Measurements from ENCODE around the gene SLC35E2B.
"Not testable (repeated sequence)": the region's sequence is repeated elsewhere in the genome, so short reads cannot be mapped to it uniquely, and the experiment has no call there.

Gene SLC35E2B

DNA sequence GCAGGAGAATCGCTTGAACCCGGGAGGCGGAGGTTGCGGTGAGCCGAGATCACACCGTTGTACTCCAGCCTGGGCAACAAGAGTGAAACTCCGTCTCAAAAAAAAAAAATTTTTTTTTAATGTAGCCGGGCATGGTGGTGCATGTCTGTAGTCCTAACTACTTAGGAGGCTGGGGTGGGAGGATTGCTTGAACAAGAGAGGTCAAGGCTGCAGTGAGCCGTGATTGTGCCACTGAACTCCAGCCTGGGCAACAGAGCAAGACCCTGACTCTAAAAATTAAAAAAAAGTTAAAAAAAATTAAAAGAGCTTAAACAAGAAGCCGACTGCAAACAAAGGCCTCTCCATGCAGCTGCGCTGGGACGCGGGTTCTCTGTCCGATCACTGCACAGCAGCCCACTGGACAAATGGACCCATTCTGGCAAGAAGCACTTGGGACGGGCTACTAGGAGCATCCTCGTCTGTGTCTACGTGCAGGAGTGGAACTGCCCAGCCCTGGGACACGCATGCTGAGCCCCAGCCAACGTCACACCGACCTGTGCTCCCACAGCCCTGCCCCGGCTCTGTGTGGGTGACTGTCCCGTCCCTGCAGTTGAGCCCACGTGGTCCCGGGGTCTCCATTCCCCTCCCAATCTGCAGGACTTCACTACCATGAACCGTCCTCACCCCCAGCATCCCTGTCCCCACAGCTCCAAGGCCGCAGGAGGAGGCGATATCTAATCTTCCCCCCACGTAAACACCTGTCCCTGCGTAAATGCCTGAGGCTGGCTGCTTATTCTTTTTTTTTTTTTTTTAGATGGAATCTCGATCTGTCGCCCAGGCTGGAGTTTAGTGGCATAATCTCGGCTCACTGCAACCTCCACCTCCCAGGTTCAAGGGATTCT lies 12.3 kb downstream of the SLC35E2B start:
- DNase-seq (ENCODE audit: extremely low read depth, low read depth) = no peak
- H3K4me3 ChIP-seq (replicated peaks; ENCODE audit: low read depth, low read length) = no peak overlapping the region
- TF ChIP-seq, protein P1, sequence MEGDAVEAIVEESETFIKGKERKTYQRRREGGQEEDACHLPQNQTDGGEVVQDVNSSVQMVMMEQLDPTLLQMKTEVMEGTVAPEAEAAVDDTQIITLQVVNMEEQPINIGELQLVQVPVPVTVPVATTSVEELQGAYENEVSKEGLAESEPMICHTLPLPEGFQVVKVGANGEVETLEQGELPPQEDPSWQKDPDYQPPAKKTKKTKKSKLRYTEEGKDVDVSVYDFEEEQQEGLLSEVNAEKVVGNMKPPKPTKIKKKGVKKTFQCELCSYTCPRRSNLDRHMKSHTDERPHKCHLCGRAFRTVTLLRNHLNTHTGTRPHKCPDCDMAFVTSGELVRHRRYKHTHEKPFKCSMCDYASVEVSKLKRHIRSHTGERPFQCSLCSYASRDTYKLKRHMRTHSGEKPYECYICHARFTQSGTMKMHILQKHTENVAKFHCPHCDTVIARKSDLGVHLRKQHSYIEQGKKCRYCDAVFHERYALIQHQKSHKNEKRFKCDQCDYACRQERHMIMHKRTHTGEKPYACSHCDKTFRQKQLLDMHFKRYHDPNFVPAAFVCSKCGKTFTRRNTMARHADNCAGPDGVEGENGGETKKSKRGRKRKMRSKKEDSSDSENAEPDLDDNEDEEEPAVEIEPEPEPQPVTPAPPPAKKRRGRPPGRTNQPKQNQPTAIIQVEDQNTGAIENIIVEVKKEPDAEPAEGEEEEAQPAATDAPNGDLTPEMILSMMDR (IDR thresholded peaks at IDR 0.05; ENCODE audit: low read depth, low read length, missing control alignments) = no peak

DNA sequence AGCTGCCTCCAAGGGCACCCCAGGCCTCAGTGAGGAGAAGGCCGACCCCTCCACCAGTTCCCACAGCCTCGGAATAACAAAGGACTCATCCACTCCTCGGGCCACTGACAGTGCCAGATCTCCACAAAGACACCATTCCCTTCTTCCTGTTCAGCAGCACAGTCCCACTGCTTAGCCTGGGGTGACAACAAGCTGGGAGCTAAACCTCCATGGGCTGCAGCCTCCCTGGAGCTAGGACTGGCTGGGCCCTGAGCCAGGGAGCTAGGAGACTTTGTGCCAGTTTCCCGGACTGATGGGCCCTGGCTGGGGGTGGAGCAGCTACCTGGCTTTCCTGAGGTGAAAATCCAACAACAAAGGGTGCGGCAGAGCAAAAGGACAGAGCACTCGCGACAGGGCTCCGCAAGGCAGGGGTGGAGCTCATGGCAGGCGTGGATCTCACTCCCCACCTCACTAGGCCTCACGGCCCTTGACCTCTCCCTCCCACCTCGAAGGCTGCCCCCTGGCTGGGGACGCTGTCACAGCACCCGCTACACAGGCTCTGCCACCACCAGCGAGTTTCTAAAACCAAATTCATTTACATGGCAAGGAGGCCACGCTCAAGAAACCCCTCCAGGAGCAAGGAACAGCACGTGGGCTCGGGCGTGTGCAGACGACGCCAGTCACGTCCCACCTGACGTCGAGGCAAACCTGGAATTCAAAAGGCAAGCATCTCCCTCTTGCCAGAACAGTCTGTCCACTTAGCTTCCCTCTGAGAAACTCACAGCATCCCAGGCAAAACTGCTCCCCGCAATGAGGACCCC lies 13.8 kb downstream of the SLC35E2B start:
- TF ChIP-seq, protein P1 (IDR thresholded peaks at IDR 0.05; ENCODE audit: low read depth, low read length, missing control alignments) = no peak
- no peak overlapping the region for H3K4me3 ChIP-seq (replicated peaks; ENCODE audit: low read depth, low read length)
- no peak for DNase-seq (ENCODE audit: extremely low read depth, low read depth)

DNA sequence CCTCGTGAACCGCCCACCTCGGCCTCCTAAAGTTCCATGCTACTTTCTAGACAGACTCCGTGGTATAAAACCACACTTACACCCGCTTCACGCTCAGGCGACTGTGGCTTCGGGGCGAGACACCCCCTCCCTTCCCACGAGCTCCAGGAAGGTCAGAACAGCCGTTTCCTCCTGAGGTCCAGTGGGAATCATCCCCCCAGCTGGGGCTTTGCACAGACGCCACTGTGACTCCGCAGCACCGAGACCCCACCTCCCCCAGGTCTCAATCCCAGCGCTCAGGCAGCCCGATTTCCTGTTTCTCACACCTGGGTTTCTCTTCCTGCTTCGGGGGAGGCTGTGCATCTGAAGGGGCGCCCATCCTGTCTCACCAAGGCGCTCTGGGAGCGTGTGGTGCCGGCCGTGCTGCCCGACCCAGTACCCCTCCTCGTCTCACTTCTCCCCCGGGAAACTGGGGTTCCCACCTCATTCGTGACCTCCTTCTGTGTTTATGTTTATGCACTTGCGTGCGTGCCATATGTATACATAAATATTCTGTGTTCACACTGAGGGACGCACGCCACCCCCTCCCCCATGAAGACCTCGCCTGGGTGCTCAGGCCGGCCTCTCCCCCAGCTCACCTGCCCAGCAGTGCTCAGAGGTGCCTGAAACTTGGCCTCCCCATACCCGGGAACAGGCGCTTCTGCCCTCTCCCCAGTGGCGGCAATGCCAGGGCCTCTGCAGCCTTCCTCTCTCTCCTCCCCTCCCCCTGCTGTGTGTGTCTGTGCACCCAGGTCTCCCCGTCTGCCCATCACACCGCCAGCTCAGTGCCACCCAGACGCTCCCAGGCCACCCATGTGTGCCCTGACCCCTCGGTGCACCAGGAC lies 14.6 kb downstream of the SLC35E2B start:
- DNase-seq (ENCODE audit: extremely low read depth, low read depth) = no peak
- no peak overlapping the region for H3K4me3 ChIP-seq (replicated peaks; ENCODE audit: low read depth, low read length)
- TF ChIP-seq, protein P1 (IDR thresholded peaks at IDR 0.05; ENCODE audit: low read depth, low read length, missing control alignments) = no peak

DNA sequence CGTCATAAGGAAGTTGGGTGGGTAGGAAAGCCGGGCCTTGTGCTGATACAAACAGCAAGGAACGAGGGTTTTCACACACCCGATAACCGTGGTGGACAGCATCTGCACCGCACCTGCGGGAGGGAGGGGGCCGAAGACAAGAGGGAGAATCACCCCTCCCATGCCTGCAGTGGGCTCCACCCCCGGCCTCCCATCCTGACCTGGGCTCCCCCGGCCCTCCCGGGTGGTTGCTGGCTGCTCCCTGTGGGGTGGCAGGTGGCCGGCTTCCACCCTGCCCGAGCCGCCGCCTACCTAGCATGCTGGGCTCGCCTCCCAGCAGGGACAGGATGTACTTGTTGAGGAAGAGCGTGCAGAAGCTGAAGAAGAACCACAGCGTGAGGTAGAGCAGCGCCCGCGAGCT lies 16.5 kb downstream of the SLC35E2B start:
- not testable (repeated sequence) for H3K4me3 ChIP-seq (replicated peaks; ENCODE audit: low read depth, low read length); DNase-seq (ENCODE audit: extremely low read depth, low read depth)

DNA sequence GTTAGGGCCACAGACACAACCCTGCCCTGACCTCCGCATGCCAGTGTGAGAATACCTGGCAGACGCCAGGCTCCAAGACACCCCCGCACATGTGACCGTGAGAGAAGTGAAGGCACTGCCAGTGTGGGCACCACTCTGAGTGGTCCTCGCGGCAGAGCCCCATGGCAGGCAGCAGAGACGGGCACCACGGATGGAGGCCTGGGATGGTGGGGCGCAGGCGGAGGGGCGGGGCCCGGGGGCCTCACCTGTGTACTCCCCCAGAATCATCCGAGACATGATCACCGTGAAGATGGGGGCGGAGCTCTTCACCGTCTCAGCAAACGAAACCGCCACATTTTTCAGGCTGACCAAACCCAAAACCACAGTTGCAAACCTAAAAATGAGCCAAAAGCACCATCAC lies 17.4 kb downstream of the SLC35E2B start:
- not testable (repeated sequence) for DNase-seq (ENCODE audit: extremely low read depth, low read depth); H3K4me3 ChIP-seq (replicated peaks; ENCODE audit: low read depth, low read length)

DNA sequence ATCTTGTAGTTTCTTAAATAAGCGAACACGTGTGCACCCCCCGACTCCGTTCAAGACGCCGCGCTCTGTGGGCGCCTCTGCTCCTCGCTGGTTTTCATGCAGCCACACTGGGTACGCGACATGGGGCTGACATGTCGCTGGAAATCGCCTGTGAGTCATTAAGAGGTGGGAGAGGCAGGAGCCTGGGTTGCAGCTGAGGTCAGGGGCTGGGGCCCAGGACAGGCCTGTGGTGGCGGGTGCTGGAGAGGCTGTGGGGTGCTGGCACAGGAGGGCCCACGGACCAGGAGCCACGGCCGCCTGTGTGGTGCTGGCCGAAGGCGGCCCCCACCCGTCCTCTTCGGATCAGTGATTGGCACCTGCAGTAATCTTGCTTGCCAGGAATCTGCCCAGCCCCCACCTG lies 17.8 kb downstream of the SLC35E2B start:
- H3K4me3 ChIP-seq (replicated peaks; ENCODE audit: low read depth, low read length); DNase-seq (ENCODE audit: extremely low read depth, low read depth): not testable (repeated sequence)

DNA sequence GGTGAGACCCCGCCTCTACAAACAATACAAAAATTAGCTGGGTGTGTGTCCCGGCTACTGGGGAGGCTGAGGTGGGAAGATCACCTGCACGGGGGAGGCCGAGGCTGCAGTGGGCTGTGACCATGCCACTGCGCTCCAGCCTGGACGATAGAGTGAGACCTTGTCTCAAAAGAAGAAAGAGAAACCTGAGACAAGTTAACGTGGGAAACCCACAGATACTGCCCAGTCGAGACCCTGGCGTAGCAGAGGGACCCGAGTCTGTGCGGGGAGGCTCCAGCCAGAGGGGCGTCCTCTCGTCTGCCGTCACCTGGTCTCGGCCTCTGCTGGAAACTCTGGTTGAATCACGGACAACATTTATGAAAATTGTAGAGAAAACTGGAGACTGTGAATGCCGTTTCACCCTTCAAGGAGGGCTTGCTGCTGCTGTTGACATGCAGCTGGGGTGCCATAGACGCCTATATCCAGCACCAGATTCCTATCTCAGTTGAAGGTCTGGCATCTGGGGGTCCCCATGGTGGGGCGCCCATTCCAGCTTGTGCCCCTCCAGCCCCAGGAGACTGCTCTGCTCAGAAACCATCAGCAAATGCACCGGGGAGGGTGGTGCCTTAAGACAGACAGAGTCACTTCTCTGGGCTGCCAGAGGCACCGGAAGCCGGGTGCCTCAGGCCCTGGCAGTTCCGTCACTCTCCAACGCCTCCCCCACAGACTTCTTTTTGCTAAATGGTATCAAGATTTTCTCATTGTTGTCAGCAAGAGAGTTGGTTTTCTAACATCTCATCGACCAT lies 20.2 kb downstream of the SLC35E2B start:
- no peak overlapping the region for H3K4me3 ChIP-seq (replicated peaks; ENCODE audit: low read depth, low read length)
- no peak for DNase-seq (ENCODE audit: extremely low read depth, low read depth)
- TF ChIP-seq, protein P1 (IDR thresholded peaks at IDR 0.05; ENCODE audit: low read depth, low read length, missing control alignments) = no peak
